ENCODE results near the gene TUSC2. TPM values are rescaled to one million over a fixed set of nuclear protein-coding genes. Genes with fewer than 3 reads are reported as not detected.

TUSC2 gene
- polyA plus RNA-seq, 6 donors from 2014 or later: 39.2 to 60.2 (median 46.3) TPM

- H3K36me3 Mint-ChIP-seq: peaks cover 0 to 7% of the 10 kb centered on the region in 2 donors
These were observed 22.7 kb upstream of the TUSC2 start, which contains the start of the genes CYB561D2 and NPRL2 for GRCh38 chr3:50350527-50351322. CYB561D2 (plus strand) TSS chr3:50350862; CDS start chr3:50351434, 572 bp downstream. NPRL2 (minus strand) TSS chr3:50350775; CDS start chr3:50350652, 123 bp downstream.

GRCh38 chr3:50350213-50350526, 22.1 kb upstream of the TUSC2 start:
- no peaks in the 10 kb centered on the region for H3K9me3 Mint-ChIP-seq
- no peaks in the 10 kb centered on the region for H3K27me3 Mint-ChIP-seq
- peaks cover 33 to 70% (median 68%) of the 10 kb centered on the region in 3 donors for H3K4me1 Mint-ChIP-seq
- peaks cover 0 to 7% of the 10 kb centered on the region in 2 donors for H3K36me3 Mint-ChIP-seq
- no peak for DNase-seq
- peak overlapping the region; percentile 92 to 98 (median 98) for H3K4me3 Mint-ChIP-seq
- no peak for ATAC-seq (ENCODE audit: low read depth in 2 of 2)
- H3K27ac Mint-ChIP-seq: peak overlapping the region; percentile 94 to 99 (median 98)

More at GRCh38 chr3:50350527-50351322, 22.7 kb upstream of the TUSC2 start, which contains the start of the genes CYB561D2 and NPRL2:
- peak; percentile 98 for DNase-seq
- Mint-ChIP-seq H3K4me3 (peak within 1 kb of the TSS; percentile 92 to 98 (median 98)), H3K27ac (peak within 1 kb of the TSS; percentile 94 to 99 (median 98)), H3K9me3 (no peaks in the 10 kb centered on the region), H3K27me3 (no peaks in the 10 kb centered on the region), H3K4me1 (peaks cover 32 to 69% (median 67%) of the 10 kb centered on the region in 3 donors)
- peak; percentile 87 to 89 for ATAC-seq (ENCODE audit: low read depth in 2 of 2)

GRCh38 chr3:50347187-50347813, 19.3 kb upstream of the TUSC2 start:
- peak overlapping the region in 5 of 8 donors; percentile 22 to 66 (median 34) for H3K4me3 Mint-ChIP-seq
- no peaks in the 10 kb centered on the region for H3K27me3 Mint-ChIP-seq
- no peaks in the 10 kb centered on the region for H3K9me3 Mint-ChIP-seq
- peaks cover 28 to 70% (median 69%) of the 10 kb centered on the region in 3 donors for H3K4me1 Mint-ChIP-seq
- peak; percentile 72 for DNase-seq
- peak; percentile 13 to 17 for ATAC-seq (ENCODE audit: low read depth in 2 of 2)
- peak overlapping the region in 3 of 6 donors; percentile 26 to 65 (median 52) for H3K27ac Mint-ChIP-seq
- no peaks in the 10 kb centered on the region for H3K36me3 Mint-ChIP-seq

GRCh38 chr3:50345586-50346234, 17.7 kb upstream of the TUSC2 start, which contains the start of gene ZMYND10:
ZMYND10 (minus strand) TSS chr3:50345732; CDS start chr3:50345579, 153 bp downstream.
- peak within 1 kb of the TSS in 4 of 6 donors; percentile 20 to 88 (median 83) for H3K27ac Mint-ChIP-seq
- peaks cover 33 to 70% (median 60%) of the 10 kb centered on the region in 3 donors for H3K4me1 Mint-ChIP-seq
- no peaks in the 10 kb centered on the region for H3K36me3 Mint-ChIP-seq
- H3K27me3 Mint-ChIP-seq: no peaks in the 10 kb centered on the region
- ATAC-seq (ENCODE audit: low read depth in 2 of 2): peak; percentile 41 to 49
- peak; percentile 70 for DNase-seq
- H3K4me3 Mint-ChIP-seq: peak within 1 kb of the TSS; percentile 69 to 86 (median 77)
- no peaks in the 10 kb centered on the region for H3K9me3 Mint-ChIP-seq

- Mint-ChIP-seq H3K27me3 (no peaks in the 10 kb centered on the region), H3K27ac (peak overlapping the region in 1 of 6 donors; percentile 88), H3K36me3 (no peaks in the 10 kb centered on the region), H3K9me3 (no peaks in the 10 kb centered on the region), H3K4me1 (peaks cover 28 to 66% (median 58%) of the 10 kb centered on the region in 3 donors), H3K4me3 (peak overlapping the region in 3 of 8 donors; percentile 12 to 55 (median 41))
- no peak for DNase-seq
- ATAC-seq (ENCODE audit: low read depth in 2 of 2): no peak
These were observed 17.0 kb upstream of the TUSC2 start for GRCh38 chr3:50345008-50345407.

GRCh38 chr3:50342813-50343633, 15.0 kb upstream of the TUSC2 start:
- no peaks in the 10 kb centered on the region for H3K9me3 Mint-ChIP-seq
- no peak overlapping the region for H3K27ac Mint-ChIP-seq
- peaks cover 34 to 67% (median 55%) of the 10 kb centered on the region in 3 donors for H3K4me1 Mint-ChIP-seq
- H3K36me3 Mint-ChIP-seq: no peaks in the 10 kb centered on the region
- ATAC-seq (ENCODE audit: low read depth in 2 of 2) (no peak), DNase-seq (no peak)
- peak overlapping the region in 3 of 8 donors; percentile 15 to 74 (median 51) for H3K4me3 Mint-ChIP-seq
- no peaks in the 10 kb centered on the region for H3K27me3 Mint-ChIP-seq

- DNase-seq (no peak), ATAC-seq (ENCODE audit: low read depth in 2 of 2) (no peak)
- H3K9me3 Mint-ChIP-seq: no peaks in the 10 kb centered on the region
- H3K27me3 Mint-ChIP-seq: no peaks in the 10 kb centered on the region
- H3K36me3 Mint-ChIP-seq: no peaks in the 10 kb centered on the region
- H3K4me3 Mint-ChIP-seq: peak overlapping the region in 5 of 8 donors; percentile 85 to 94 (median 87)
- H3K27ac Mint-ChIP-seq: peak overlapping the region in 2 of 6 donors; percentile 86 to 87
- peaks cover 34 to 62% (median 50%) of the 10 kb centered on the region in 3 donors for H3K4me1 Mint-ChIP-seq
These were observed 14.1 kb upstream of the TUSC2 start for GRCh38 chr3:50341996-50342650.

- Mint-ChIP-seq H3K4me3 (peak overlapping the region; percentile 85 to 97 (median 90)), H3K4me1 (peaks cover 38 to 59% (median 53%) of the 10 kb centered on the region in 3 donors), H3K27ac (peak overlapping the region in 2 of 6 donors; percentile 86 to 91), H3K27me3 (no peaks in the 10 kb centered on the region), H3K36me3 (no peaks in the 10 kb centered on the region), H3K9me3 (no peaks in the 10 kb centered on the region)
- DNase-seq (no peak), ATAC-seq (ENCODE audit: low read depth in 2 of 2) (no peak)
These were observed 13.5 kb upstream of the TUSC2 start for GRCh38 chr3:50341537-50341936.

- no peaks in the 10 kb centered on the region for H3K27me3 Mint-ChIP-seq
- H3K9me3 Mint-ChIP-seq: no peaks in the 10 kb centered on the region
- peak within 1 kb of the TSS; percentile 87 to 97 (median 94) for H3K4me3 Mint-ChIP-seq
- H3K4me1 Mint-ChIP-seq: peaks cover 37 to 59% (median 53%) of the 10 kb centered on the region in 3 donors
- DNase-seq (peak; percentile 50), ATAC-seq (ENCODE audit: low read depth in 2 of 2) (peak in 1 of 2 donors; percentile 4)
- H3K36me3 Mint-ChIP-seq: no peaks in the 10 kb centered on the region
- peak within 1 kb of the TSS; percentile 58 to 99 (median 98) for H3K27ac Mint-ChIP-seq
These were observed 12.7 kb upstream of the TUSC2 start, which contains the start of gene RASSF1 for GRCh38 chr3:50340448-50341329. RASSF1 (minus strand) TSS chr3:50340836; CDS start chr3:50340805, 31 bp downstream.

- Mint-ChIP-seq H3K36me3 (no peaks in the 10 kb centered on the region), H3K27me3 (no peaks in the 10 kb centered on the region), H3K27ac (peak overlapping the region; percentile 37 to 99 (median 90)), H3K9me3 (no peaks in the 10 kb centered on the region), H3K4me3 (peak overlapping the region; percentile 87 to 97 (median 94)), H3K4me1 (peaks cover 37 to 60% (median 55%) of the 10 kb centered on the region in 3 donors)
- no peak for DNase-seq
- no peak for ATAC-seq (ENCODE audit: low read depth in 2 of 2)
These were observed 12.1 kb upstream of the TUSC2 start for GRCh38 chr3:50340147-50340447.

- no peaks in the 10 kb centered on the region for H3K36me3 Mint-ChIP-seq
- H3K27ac Mint-ChIP-seq: peak overlapping the region in 5 of 6 donors; percentile 81 to 99 (median 98)
- H3K4me1 Mint-ChIP-seq: peaks cover 37 to 65% (median 57%) of the 10 kb centered on the region in 3 donors
- no peaks in the 10 kb centered on the region for H3K9me3 Mint-ChIP-seq
- H3K27me3 Mint-ChIP-seq: no peaks in the 10 kb centered on the region
- DNase-seq (no peak), ATAC-seq (ENCODE audit: low read depth in 2 of 2) (no peak)
- peak overlapping the region; percentile 87 to 97 (median 94) for H3K4me3 Mint-ChIP-seq
These were observed 11.6 kb upstream of the TUSC2 start for GRCh38 chr3:50339485-50340146.

All from naive B cell (primary cell).